Measurements from ENCODE around the gene C5.

C5 gene

GRCh38 chr9:120999317-120999716 lies 50.8 kb downstream of the C5 start:
- TF ChIP-seq CTCF (IDR thresholded peaks at IDR 0.05; ENCODE audit: low read length): no peak
- no peak for TF ChIP-seq EZH2 (IDR thresholded peaks at IDR 0.05; ENCODE audit: borderline replicate concordance, low read length)
- Histone ChIP-seq H3K27ac (ENCODE audit: low read depth, low read length, poor library complexity, severe bottlenecking) (no peak overlapping the region), H2AFZ (ENCODE audit: low read length) (no peak overlapping the region), H3K79me2 (ENCODE audit: insufficient read depth, low read length) (no peaks in the 10 kb centered on the region), H3K27me3 (ENCODE audit: insufficient read depth, low read length) (no peaks in the 10 kb centered on the region), H3K4me1 (ENCODE audit: insufficient read depth, low read length, severe bottlenecking) (no peaks in the 10 kb centered on the region), H3K36me3 (ENCODE audit: insufficient read depth, low read length) (no peaks in the 10 kb centered on the region), H3F3A (ENCODE audit: insufficient read depth, low read length) (no peaks in the 10 kb centered on the region), H3K9me3 (ENCODE audit: low read length) (no peaks in the 10 kb centered on the region), H4K20me1 (ENCODE audit: insufficient read depth, low read length) (no peaks in the 10 kb centered on the region), H3K9me2 (ENCODE audit: low read depth, low read length) (no peaks in the 10 kb centered on the region), H3K4me2 (ENCODE audit: low read length) (no peak overlapping the region), H3K4me3 (ENCODE audit: low read depth, low read length, poor library complexity, severe bottlenecking) (no peak overlapping the region), H3K9ac (ENCODE audit: low read length) (no peak overlapping the region)

- Histone ChIP-seq H3K9me2 (ENCODE audit: low read depth, low read length) (no peaks in the 10 kb centered on the region), H3K4me1 (ENCODE audit: insufficient read depth, low read length, severe bottlenecking) (no peaks in the 10 kb centered on the region), H3K4me3 (ENCODE audit: low read depth, low read length, poor library complexity, severe bottlenecking) (no peak overlapping the region), H3K36me3 (ENCODE audit: insufficient read depth, low read length) (no peaks in the 10 kb centered on the region), H3K27ac (ENCODE audit: low read depth, low read length, poor library complexity, severe bottlenecking) (no peak overlapping the region), H3K79me2 (ENCODE audit: insufficient read depth, low read length) (no peaks in the 10 kb centered on the region), H3F3A (ENCODE audit: insufficient read depth, low read length) (no peaks in the 10 kb centered on the region), H3K27me3 (ENCODE audit: insufficient read depth, low read length) (no peaks in the 10 kb centered on the region), H3K9ac (ENCODE audit: low read length) (no peak overlapping the region), H3K9me3 (ENCODE audit: low read length) (no peaks in the 10 kb centered on the region), H4K20me1 (ENCODE audit: insufficient read depth, low read length) (no peaks in the 10 kb centered on the region), H2AFZ (ENCODE audit: low read length) (no peak overlapping the region), H3K4me2 (ENCODE audit: low read length) (no peak overlapping the region)
- TF ChIP-seq CTCF (IDR thresholded peaks at IDR 0.05; ENCODE audit: low read length) (no peak), EZH2 (IDR thresholded peaks at IDR 0.05; ENCODE audit: borderline replicate concordance, low read length) (no peak)
Measured at GRCh38 chr9:120998111-120998510, 52.0 kb downstream of the C5 start.

- Histone ChIP-seq H3K79me2 (ENCODE audit: insufficient read depth, low read length) (no peaks in the 10 kb centered on the region), H3K4me1 (ENCODE audit: insufficient read depth, low read length, severe bottlenecking) (no peaks in the 10 kb centered on the region), H3K9ac (ENCODE audit: low read length) (no peak overlapping the region), H2AFZ (ENCODE audit: low read length) (no peak overlapping the region), H3K27ac (ENCODE audit: low read depth, low read length, poor library complexity, severe bottlenecking) (no peak overlapping the region), H3F3A (ENCODE audit: insufficient read depth, low read length) (no peaks in the 10 kb centered on the region), H3K9me2 (ENCODE audit: low read depth, low read length) (no peaks in the 10 kb centered on the region), H3K4me3 (ENCODE audit: low read depth, low read length, poor library complexity, severe bottlenecking) (no peak overlapping the region), H3K9me3 (ENCODE audit: low read length) (no peaks in the 10 kb centered on the region), H3K36me3 (ENCODE audit: insufficient read depth, low read length) (no peaks in the 10 kb centered on the region), H3K27me3 (ENCODE audit: insufficient read depth, low read length) (no peaks in the 10 kb centered on the region), H4K20me1 (ENCODE audit: insufficient read depth, low read length) (no peaks in the 10 kb centered on the region), H3K4me2 (ENCODE audit: low read length) (no peak overlapping the region)
- no peak for TF ChIP-seq CTCF (IDR thresholded peaks at IDR 0.05; ENCODE audit: low read length)
Measured at GRCh38 chr9:120997502-120997901, 52.6 kb downstream of the C5 start.

All from OCI-LY1 (cell line).